GM18508 (cell line): ENCODE results near the gene HLA-DPB1.

Source experiments
- ATAC-seq: cut with Tn5 transposase; IDR thresholded peaks from one replicate; pipeline ENCODE4 v1.9.1; 2021; ENCODE audit warnings: moderate number of reproducible peaks; ENCODE audit not compliant: insufficient read depth, unreplicated experiment

HLA-DPB1 gene

GRCh38 chr6:33126101-33126714 is 50.4 kb downstream of the HLA-DPB1 start:
- no peak for ATAC-seq

GRCh38 chr6:33128318-33128717 is 52.5 kb downstream of the HLA-DPB1 start:
- ATAC-seq = no peak

- no peak for ATAC-seq
These were observed 56.3 kb downstream of the HLA-DPB1 start for GRCh38 chr6:33132081-33132524.

- ATAC-seq = no peak
These were observed 60.6 kb downstream of the HLA-DPB1 start for GRCh38 chr6:33136310-33136900.
